IMR-90 (cell line): Measurements from ENCODE around the gene CNTRL.

Experiments
- ELK1 ChIP-seq: fragments of 150-350 bp; IDR thresholded peaks from 2 replicates; pipeline ENCODE4 v1.6.1; 2016; ENCODE audit warnings: low read depth, mild to moderate bottlenecking, low read length, moderate library complexity, borderline replicate concordance
- FOS ChIP-seq: fragments of 150-350 bp; IDR thresholded peaks from 2 replicates; pipeline ENCODE4 v1.6.1; 2016; ENCODE audit warnings: low read depth, low read length
- POLR2A ChIP-seq: IDR thresholded peaks from 2 replicates; pipeline ENCODE4 v1.6.1; 2012; ENCODE audit warnings: mild to moderate bottlenecking, low read depth, low read length
- RCOR1 ChIP-seq: IDR thresholded peaks from 2 replicates; pipeline ENCODE4 v1.6.1; 2012; ENCODE audit warnings: mild to moderate bottlenecking, low read length, improper control_type of control experiment; ENCODE audit not compliant: insufficient replicate concordance
- RFX5 ChIP-seq: IDR thresholded peaks from 2 replicates; pipeline ENCODE4 v1.8.0; 2012; ENCODE audit warnings: low read depth, mild to moderate bottlenecking, low read length, moderate library complexity
- TF ChIP-seq, protein P1 (sequence below): conservative IDR thresholded peaks from 2 replicates; pipeline ENCODE4 v1.5.1; 2012; ENCODE audit warnings: mild to moderate bottlenecking, low read depth, low read length, improper control_type of control experiment

- no peak for TF ChIP-seq RFX5
- no peak for TF ChIP-seq POLR2A
- TF ChIP-seq, protein P1, sequence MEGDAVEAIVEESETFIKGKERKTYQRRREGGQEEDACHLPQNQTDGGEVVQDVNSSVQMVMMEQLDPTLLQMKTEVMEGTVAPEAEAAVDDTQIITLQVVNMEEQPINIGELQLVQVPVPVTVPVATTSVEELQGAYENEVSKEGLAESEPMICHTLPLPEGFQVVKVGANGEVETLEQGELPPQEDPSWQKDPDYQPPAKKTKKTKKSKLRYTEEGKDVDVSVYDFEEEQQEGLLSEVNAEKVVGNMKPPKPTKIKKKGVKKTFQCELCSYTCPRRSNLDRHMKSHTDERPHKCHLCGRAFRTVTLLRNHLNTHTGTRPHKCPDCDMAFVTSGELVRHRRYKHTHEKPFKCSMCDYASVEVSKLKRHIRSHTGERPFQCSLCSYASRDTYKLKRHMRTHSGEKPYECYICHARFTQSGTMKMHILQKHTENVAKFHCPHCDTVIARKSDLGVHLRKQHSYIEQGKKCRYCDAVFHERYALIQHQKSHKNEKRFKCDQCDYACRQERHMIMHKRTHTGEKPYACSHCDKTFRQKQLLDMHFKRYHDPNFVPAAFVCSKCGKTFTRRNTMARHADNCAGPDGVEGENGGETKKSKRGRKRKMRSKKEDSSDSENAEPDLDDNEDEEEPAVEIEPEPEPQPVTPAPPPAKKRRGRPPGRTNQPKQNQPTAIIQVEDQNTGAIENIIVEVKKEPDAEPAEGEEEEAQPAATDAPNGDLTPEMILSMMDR = no peak
- no peak for TF ChIP-seq ELK1
- no peak for TF ChIP-seq FOS
- no peak for TF ChIP-seq RCOR1
Observed at GRCh38 chr9:121085661-121086060, 10.9 kb downstream of the CNTRL start.
